NCI-H187 (cell line): ENCODE data around the gene ZNF724.

Experiments
- DNase-seq, 2 experiments: peaks; one replicate each; lab custom pipeline; 2025; lab: John Stamatoyannopoulos, UW

The ZNF724 gene

GRCh38 chr19:23241419-23241818 is 8.8 kb downstream of the ZNF724 start:
- no peak for DNase-seq

- no peak for DNase-seq
These were observed 27.1 kb downstream of the ZNF724 start for GRCh38 chr19:23222998-23223652.

DNA sequence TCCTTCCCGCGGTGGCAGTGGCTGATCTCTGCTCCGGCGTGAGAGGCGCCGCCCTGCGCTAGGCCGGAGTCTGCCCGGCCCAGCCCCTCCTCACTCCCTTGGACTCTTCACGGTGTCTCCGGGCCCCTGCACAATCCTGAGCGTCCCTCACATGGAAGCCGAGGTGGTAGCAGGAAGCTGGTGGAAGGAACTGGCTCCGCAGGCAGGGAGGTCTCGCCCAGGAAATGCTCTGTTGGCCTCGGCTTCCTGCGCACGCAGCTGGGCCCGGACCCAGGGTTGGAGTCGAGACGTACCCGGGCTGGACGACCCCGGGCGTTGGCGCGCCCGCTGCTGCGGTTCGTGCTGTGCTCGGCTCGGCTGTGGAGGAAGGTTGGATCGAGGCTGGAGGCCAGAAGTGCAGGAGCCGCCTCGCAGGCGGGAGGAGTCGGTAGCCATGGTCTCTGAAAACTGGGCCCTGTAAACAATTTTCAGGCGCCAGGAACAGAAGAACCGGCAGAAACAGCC is 46.3 kb downstream of the ZNF724 start:
- DNase-seq: no peak

GRCh38 chr19:23190341-23190740 is 59.9 kb downstream of the ZNF724 start:
- no peak for DNase-seq

- DNase-seq: no peak
These were observed 66.9 kb downstream of the ZNF724 start for GRCh38 chr19:23183251-23183650.
